HepG2 (cell line): Measurements from ENCODE around the gene TTC23. TPM values are rescaled to one million over a fixed set of nuclear protein-coding genes. Genes with fewer than 3 reads are reported as not detected.

Experiments used
- ATAC-seq: fragments of 200-7000 bp; cut with Tn5 transposase; 3 replicates; pipeline ENCODE4 v1.9.1; 2020; ENCODE audit warnings: mild to moderate bottlenecking, moderate library complexity
- BruUV-seq: library from RNA; stranded (reverse); fragments of 400-500 nt; replicated peaks from 2 replicates; lab custom pipeline; 2021; lab: Mats Ljungman, UMichigan
- CTCF ChIA-PET: fragments of 300-600 bp; formaldehyde crosslinking; extraction: SDS; loops from one replicate; lab custom pipeline; 2021; ENCODE audit warnings: low total read pairs, inconsistent platforms, low intra/inter-chr PET ratio; lab: Yijun Ruan, JAX
- POLR2A ChIA-PET: fragments of 350-600 bp; sonication (Branson Sonifier 250); formaldehyde crosslinking; loops from one replicate; lab custom pipeline; 2020; ENCODE audit warnings: antibody characterized with exemption, inconsistent platforms; lab: Yijun Ruan, JAX
- DNase-seq: peaks from one replicate; pipeline ENCODE4 v3.0.0-alpha.2; 2015; ENCODE audit warnings: low spot score
- FAIRE-seq: peaks from 3 replicates; lab custom pipeline; 2011; peaks lifted over from hg19 to GRCh38; lab: Jason Lieb, UNC
- H2AFZ ChIP-seq: one replicate; pipeline ENCODE4 v1.6.1; 2011; ENCODE audit warnings: low read length, inconsistent platforms
- H3K27ac ChIP-seq: fragments of 300-600 bp; 3 replicates; pipeline ENCODE4 v1.8.0; 2011; ENCODE audit warnings: mixed run types, mild to moderate bottlenecking, mixed read lengths, low read length, inconsistent platforms; ENCODE audit not compliant: insufficient read depth; ENCODE audit errors: extremely low read length
- H3K27me3 ChIP-seq, 2 experiments: fragments of 200-600 bp in 1 of 2; 2 replicates in 1 of 2; 3 replicates in 1 of 2; pipeline versions ENCODE4 v1.6.0 to v1.8.0; 2011; ENCODE audit warnings: low read length in 2 of 2, mild to moderate bottlenecking in 2 of 2, moderate library complexity in 2 of 2, inconsistent platforms in 1 of 2; ENCODE audit not compliant: insufficient read depth in 2 of 2, control insufficient read depth in 1 of 2
- H3K36me3 ChIP-seq, 2 experiments: fragments of 200-600 bp in 1 of 2; replicated peaks in 1 of 2; 2 replicates in 1 of 2; 3 replicates in 1 of 2; pipeline versions ENCODE4 v1.5.1 to v1.8.0; 2011; ENCODE audit warnings: low read length in 2 of 2, inconsistent platforms in 1 of 2; ENCODE audit not compliant: insufficient read depth in 2 of 2, control insufficient read depth in 1 of 2
- H3K4me1 ChIP-seq: 2 replicates; pipeline ENCODE4 v1.5.1; 2012; ENCODE audit warnings: low read length, inconsistent platforms; ENCODE audit not compliant: insufficient read depth
- H3K4me2 ChIP-seq: 2 replicates; pipeline ENCODE4 v1.6.0; 2011; ENCODE audit warnings: low read depth, low read length, inconsistent platforms
- H3K4me3 ChIP-seq, 3 experiments: fragments of 200-600 bp in 1 of 3; sonication (generic), shearing (Covaris generic) in 1 of 3; replicated peaks in 1 of 3; 2 replicates each; pipeline ENCODE4 v1.5.1; 2011 to 2016; ENCODE audit warnings: low read length in 3 of 3, inconsistent platforms in 2 of 3, low read depth in 2 of 3, mild to moderate bottlenecking in 2 of 3, control low read depth in 1 of 3, mixed read lengths in 1 of 3; ENCODE audit not compliant: insufficient read depth in 1 of 3
- H3K79me2 ChIP-seq: one replicate; pipeline ENCODE4 v1.6.1; 2011; ENCODE audit warnings: low read length, inconsistent platforms; ENCODE audit not compliant: insufficient read depth
- H3K9ac ChIP-seq: 2 replicates; pipeline ENCODE4 v1.6.0; 2011; ENCODE audit warnings: mild to moderate bottlenecking, low read depth, low read length, inconsistent platforms; ENCODE audit not compliant: insufficient read depth
- H3K9me3 ChIP-seq: 2 replicates; pipeline ENCODE4 v1.5.1; 2012; ENCODE audit warnings: mild to moderate bottlenecking, low read length
- H4K20me1 ChIP-seq: 2 replicates; pipeline ENCODE4 v1.6.0; 2011; ENCODE audit warnings: inconsistent platforms, mild to moderate bottlenecking, low read length, moderate library complexity; ENCODE audit not compliant: insufficient read depth
- DNMT3B ChIP-seq: conservative IDR thresholded peaks from 2 replicates; pipeline ENCODE4 v1.6.1; 2016; ENCODE audit warnings: missing biosample characterization, control low read depth
- HNF4A ChIP-seq: sonication (generic); formaldehyde crosslinking; IDR thresholded peaks from 2 replicates; pipeline ENCODE4 v1.4.0; 2020; ENCODE audit warnings: missing genetic modification reagents
- HNF4G ChIP-seq, 2 experiments: sonication (generic) in 1 of 2; formaldehyde crosslinking in 1 of 2; IDR thresholded peaks; 2 replicates each; pipeline versions ENCODE4 v1.4.0 to v1.6.1; 2011 to 2020; ENCODE audit warnings: borderline replicate concordance in 2 of 2, low read depth in 2 of 2, mild to moderate bottlenecking in 2 of 2, low read length in 1 of 2, missing genetic modification reagents in 1 of 2, moderate library complexity in 1 of 2
- HNRNPH1 ChIP-seq: fragments of 200-400 bp; formaldehyde crosslinking; optimal IDR thresholded peaks from 2 replicates; pipeline ENCODE3; 2017; ENCODE audit warnings: mild to moderate bottlenecking, low read depth, low read length
- IKZF5 ChIP-seq: IDR thresholded peaks from 2 replicates; pipeline ENCODE4 v1.6.1; 2018; ENCODE audit warnings: missing genetic modification reagents, mild to moderate bottlenecking, missing compliant biosample characterization
- MLX ChIP-seq: IDR thresholded peaks from 2 replicates; pipeline ENCODE4 v1.6.1; 2016
- SMARCE1 ChIP-seq: fragments of 450-650 bp; IDR thresholded peaks from 2 replicates; pipeline ENCODE4 v1.6.1; 2017; ENCODE audit warnings: borderline replicate concordance
- ZFP41 ChIP-seq: sonication (generic); formaldehyde crosslinking; IDR thresholded peaks from 2 replicates; pipeline ENCODE4 v1.4.0; 2020; ENCODE audit warnings: mild to moderate bottlenecking, missing genetic modification reagents, borderline replicate concordance
- ZMYM4 ChIP-seq: sonication (generic); formaldehyde crosslinking; IDR thresholded peaks from 2 replicates; pipeline ENCODE4 v1.8.1; 2023; ENCODE audit warnings: mild to moderate bottlenecking, missing genetic modification reagents
- ZNF138 ChIP-seq: sonication (generic); formaldehyde crosslinking; IDR thresholded peaks from 2 replicates; pipeline ENCODE4 v1.5.0; 2020; ENCODE audit warnings: mild to moderate bottlenecking, low read depth, missing genetic modification reagents
- ZNF274 ChIP-seq: sonication (generic); formaldehyde crosslinking; IDR thresholded peaks from 2 replicates; pipeline ENCODE4 v1.5.1; 2020; ENCODE audit warnings: mild to moderate bottlenecking, missing genetic modification reagents
- ZNF678 ChIP-seq: sonication (generic); formaldehyde crosslinking; IDR thresholded peaks from 2 replicates; pipeline ENCODE4 v1.4.0; 2020; ENCODE audit warnings: mild to moderate bottlenecking, missing genetic modification reagents
- ZNF766 ChIP-seq: sonication (generic); formaldehyde crosslinking; IDR thresholded peaks from 2 replicates; pipeline ENCODE4 v1.5.0; 2020; ENCODE audit warnings: missing genetic modification reagents, borderline replicate concordance
- WGBS: methylation state at CpG from one replicate; pipeline ENCODE4 v1.1.6; 2017; ENCODE audit warnings: low lambda C conversion rate; 5-methylcytosine and 5-hydroxymethylcytosine counted together
- in situ Hi-C: cut with HindIII; loops from 2 replicates; pipeline ENCODE4 v1.10.0; 2017; ENCODE audit warnings: low pct_unique_long_range_greater_than_20kb; ENCODE audit not compliant: extremely low pct_ligation_motif_present
- intact Hi-C: fragments of 100-400 bp; cut with micrococcal nuclease; formaldehyde crosslinking; loops from one replicate; pipeline ENCODE4 v1.10.0; 2022; ENCODE audit not compliant: unreplicated experiment
- polyA plus RNA-seq, 8 experiments: library from polyadenylated mRNA; depleted of rRNA in 3 of 8; stranded (reverse) in 7 of 8; unstranded in 1 of 8; fragments of >200 nt; fragmentation: Illumina TruSeq in 4 of 8; extraction: Trizol in 4 of 8; gene quantifications; 2 replicates each; pipeline versions ENCODE4 v1.2.1 to v1.2.3, GENCODE V29; 2011 to 2016; ENCODE audit warnings: low read depth in 4 of 8, missing spikeins in 1 of 8, mixed read lengths in 1 of 8; ENCODE audit not compliant: insufficient read depth in 1 of 8
- total RNA-seq, 5 experiments: library from RNA; depleted of rRNA; stranded (reverse); fragments of >200 nt; fragmentation: Illumina TruSeq; extraction: Trizol; gene quantifications; 2 replicates each; pipeline ENCODE4 v1.2.3, GENCODE V29; 2016; ENCODE audit warnings: low read depth in 1 of 5

The TTC23 gene
- total and polyA plus RNA-seq, 2 of the 13 experiments (the other 11 are each of a cell fraction or from before 2014, with no cell fraction given), result 1.6 to 11.7 TPM

- Histone ChIP-seq H3K36me3 (peaks cover 0 to 3% of the 10 kb centered on the region in 2 experiments; a peak in 2 of 5 replicates), H3K4me2 (no peak overlapping the region), H4K20me1 (no peaks in the 10 kb centered on the region), H2AFZ (no peak overlapping the region), H3K9ac (no peak overlapping the region), H3K27me3 (no peaks in the 10 kb centered on the region), H3K9me3 (no peaks in the 10 kb centered on the region), H3K4me1 (peaks cover 12% of the 10 kb centered on the region), H3K79me2 (no peaks in the 10 kb centered on the region), H3K4me3 (no peak overlapping the region), H3K27ac (no peak overlapping the region)
- no peak for ATAC-seq
- 100% methylated on average over 3 of the region's 5 CpGs for WGBS
- no peak for DNase-seq
- no TSS peak for BruUV-seq
- intact Hi-C loops (no loop called here), in situ Hi-C loops (no loop called here)
- FAIRE-seq, result no peak
- CTCF ChIA-PET, result no interaction called here
- TF ChIP-seq ZNF678 (CRISPR knock-in tag) (no peak), HNF4G (IDR thresholded peaks at IDR 0.05; ENCODE audit: borderline replicate concordance, low read depth, low read length) (no peak), HNF4G (CRISPR knock-in tag; IDR thresholded peaks at IDR 0.05; ENCODE audit: borderline replicate concordance, low read depth) (no peak), ZNF274 (CRISPR knock-in tag) (no peak), ZNF766 (no peak), MLX (CRISPR knock-in tag) (no peak), ZFP41 (no peak), SMARCE1 (no peak), ZNF138 (CRISPR knock-in tag) (no peak), ZMYM4 (no peak), IKZF5 (CRISPR knock-in tag) (no peak), HNF4A (CRISPR knock-in tag) (no peak), HNRNPH1 (no peak), DNMT3B (CRISPR knock-in tag) (no peak)
- POLR2A ChIA-PET, result no interaction called here
Measured at GRCh38 chr15:99146661-99147060, 102.7 kb downstream of the TTC23 start.
